GM18870 (cell line): ENCODE data around the gene FUNDC1.
"Not testable (repeated sequence)": the region's sequence is repeated elsewhere in the genome, so short reads cannot be mapped to it uniquely, and the experiment has no call there.

Source experiments
- ATAC-seq: cut with Tn5 transposase; IDR thresholded peaks from one replicate; pipeline ENCODE4 v1.9.1; 2021; ENCODE audit warnings: moderate library complexity; ENCODE audit not compliant: unreplicated experiment

FUNDC1 gene

GRCh38 chrX:44542567-44543325 is at the start of gene FUNDC1:
Gene FUNDC1, minus strand, starts transcription at chrX:44542859. Its CDS starts 27 bp downstream, at chrX:44542832.
- ATAC-seq, result peak; percentile 94

GRCh38 chrX:44585866-44586265 is 43.2 kb upstream of the FUNDC1 start:
- no peak for ATAC-seq

- ATAC-seq, result no peak
These were observed 37.8 kb upstream of the FUNDC1 start for GRCh38 chrX:44580466-44580865.

- ATAC-seq, result no peak
These were observed 29.8 kb upstream of the FUNDC1 start for GRCh38 chrX:44572340-44572938.

GRCh38 chrX:44570522-44570921 is 27.9 kb upstream of the FUNDC1 start:
- no peak for ATAC-seq

GRCh38 chrX:44569122-44569521 is 26.5 kb upstream of the FUNDC1 start:
- ATAC-seq, result no peak

- no peak for ATAC-seq
These were observed 25.5 kb upstream of the FUNDC1 start for GRCh38 chrX:44568196-44568595.

GRCh38 chrX:44561896-44562295 is 19.2 kb upstream of the FUNDC1 start:
- ATAC-seq, result not testable (repeated sequence)

- no peak for ATAC-seq
These were observed 7.9 kb upstream of the FUNDC1 start for GRCh38 chrX:44550563-44550962.

GRCh38 chrX:44545454-44545853 is 2.8 kb upstream of the FUNDC1 start:
- ATAC-seq, result not testable (repeated sequence)

GRCh38 chrX:44544036-44544435 is 1.4 kb upstream of the FUNDC1 start:
- ATAC-seq, result no peak

GRCh38 chrX:44536198-44536597 is 6.5 kb downstream of the FUNDC1 start:
- no peak for ATAC-seq

GRCh38 chrX:44529310-44529709 is 13.3 kb downstream of the FUNDC1 start:
- no peak for ATAC-seq

GRCh38 chrX:44514272-44514671 is 28.4 kb downstream of the FUNDC1 start:
- no peak for ATAC-seq

- ATAC-seq, result no peak
These were observed 35.4 kb downstream of the FUNDC1 start for GRCh38 chrX:44507292-44507691.

- ATAC-seq, result no peak
These were observed 36.0 kb downstream of the FUNDC1 start for GRCh38 chrX:44506678-44507077.

GRCh38 chrX:44503560-44503959 is 39.1 kb downstream of the FUNDC1 start:
- ATAC-seq, result no peak

GRCh38 chrX:44495091-44495490 is 47.6 kb downstream of the FUNDC1 start:
- ATAC-seq, result no peak

- ATAC-seq, result no peak
These were observed 48.3 kb downstream of the FUNDC1 start for GRCh38 chrX:44494357-44494756.

- no peak for ATAC-seq
These were observed 53.1 kb downstream of the FUNDC1 start for GRCh38 chrX:44489515-44489914.

- no peak for ATAC-seq
These were observed 58.0 kb downstream of the FUNDC1 start for GRCh38 chrX:44484607-44485146.

- ATAC-seq, result no peak
These were observed 58.6 kb downstream of the FUNDC1 start for GRCh38 chrX:44483965-44484606.
